ENCODE measurements around the gene CDC25B.

Gene CDC25B

GRCh38 chr20:3764659-3765058, 31.5 kb upstream of the CDC25B start:
- DNase-seq = no peak

GRCh38 chr20:3765171-3765882, 30.8 kb upstream of the CDC25B start:
- no peak for DNase-seq

GRCh38 chr20:3766422-3767109, 29.5 kb upstream of the CDC25B start:
- no peak for DNase-seq

GRCh38 chr20:3767110-3767426, 29.0 kb upstream of the CDC25B start:
- DNase-seq = no peak

GRCh38 chr20:3767427-3768341, 28.4 kb upstream of the CDC25B start, which contains the start of gene ADISSP:
Gene ADISSP, minus strand, starts transcription at chr20:3767753. Its CDS starts 7,653 bp downstream, at chr20:3760100.
- peak; percentile 93 for DNase-seq

- no peak for DNase-seq
These were observed 27.6 kb upstream of the CDC25B start for GRCh38 chr20:3768342-3769130.

GRCh38 chr20:3771552-3772058, 24.5 kb upstream of the CDC25B start:
- no peak for DNase-seq

GRCh38 chr20:3775457-3776108, 20.5 kb upstream of the CDC25B start:
- no peak for DNase-seq

GRCh38 chr20:3777381-3777715, 18.8 kb upstream of the CDC25B start:
- DNase-seq = no peak

- DNase-seq = no peak
These were observed 18.1 kb upstream of the CDC25B start for GRCh38 chr20:3777716-3778629.

- no peak for DNase-seq
These were observed 17.1 kb upstream of the CDC25B start for GRCh38 chr20:3778976-3779375.

GRCh38 chr20:3781153-3781910, 14.8 kb upstream of the CDC25B start, which contains the start of gene SPEF1:
Gene SPEF1, minus strand, starts transcription at chr20:3781448. Its CDS starts 161 bp downstream, at chr20:3781287.
- DNase-seq = peak; percentile 79

GRCh38 chr20:3782597-3782996, 13.5 kb upstream of the CDC25B start:
- no peak for DNase-seq

- DNase-seq = no peak
These were observed 13.0 kb upstream of the CDC25B start for GRCh38 chr20:3783068-3783489.

GRCh38 chr20:3783511-3784195, 12.5 kb upstream of the CDC25B start:
- no peak for DNase-seq

- no peak for DNase-seq
These were observed 11.8 kb upstream of the CDC25B start for GRCh38 chr20:3784216-3784853.

- DNase-seq = no peak
These were observed 11.3 kb upstream of the CDC25B start for GRCh38 chr20:3784863-3785239.

GRCh38 chr20:3785240-3786125, 10.6 kb upstream of the CDC25B start:
- no peak for DNase-seq

Measured in NCI-H187 treated with DMSO at 0.1 percent for 48 hours (cell line).